HEK293 (cell line): ENCODE measurements around the gene MARK2.
A peak's percentile ranks its signal among the peaks of the same experiment; 100 is the strongest.

ENCODE experiments used
- CTCF ChIA-PET: fragments of 350-600 bp; formaldehyde crosslinking; extraction: SDS; loops from one replicate; lab custom pipeline; 2021; ENCODE audit warnings: antibody characterized with exemption; lab: Yijun Ruan, JAX
- POLR2A ChIA-PET: fragments of 300-600 bp; formaldehyde crosslinking; extraction: SDS; loops from one replicate; lab custom pipeline; 2020; ENCODE audit warnings: antibody characterized with exemption, inconsistent platforms; lab: Yijun Ruan, JAX
- H3K27ac ChIP-seq: fragments of 200-500 bp; sonication (Bioruptor generic); 2 replicates; pipeline ENCODE4 v1.5.1; 2014; ENCODE audit warnings: low read depth, low read length, control low read depth, inconsistent platforms; ENCODE audit errors: extremely low read depth
- H3K36me3 ChIP-seq, 2 experiments: fragments of 200-500 bp in 1 of 2; sonication (Bioruptor generic) in 1 of 2; 1 replicate in 1 of 2; 2 replicates in 1 of 2; pipeline ENCODE4 v1.5.1; 2014 to 2017; ENCODE audit warnings: inconsistent platforms in 2 of 2, low read length in 2 of 2; ENCODE audit not compliant: control insufficient read depth in 2 of 2, insufficient read depth in 1 of 2
- H3K4me1 ChIP-seq: fragments of 200-500 bp; sonication (Bioruptor generic); 2 replicates; pipeline ENCODE4 v1.5.1; 2014; ENCODE audit warnings: mild to moderate bottlenecking, low read length, inconsistent platforms; ENCODE audit not compliant: control insufficient read depth, insufficient read depth
- H3K4me3 ChIP-seq: 2 replicates; pipeline ENCODE4 v1.5.1; 2011; ENCODE audit warnings: low read depth, mild to moderate bottlenecking, control low read depth, low read length, moderate library complexity
- H3K9me3 ChIP-seq: fragments of 200-500 bp; sonication (Bioruptor generic); 2 replicates; pipeline ENCODE4 v1.5.1; 2014; ENCODE audit warnings: low read depth, low read length, inconsistent platforms; ENCODE audit not compliant: control insufficient read depth, insufficient read depth
- CTCF ChIP-seq: fragments of 450-650 bp; formaldehyde crosslinking; IDR thresholded peaks from 2 replicates; pipeline ENCODE4 v1.5.1; 2016; ENCODE audit warnings: missing biosample characterization, missing genetic modification characterization
- GLIS1 ChIP-seq: fragments of 450-650 bp; formaldehyde crosslinking; IDR thresholded peaks from 2 replicates; pipeline ENCODE4 v1.5.1; 2016; ENCODE audit warnings: missing biosample characterization, missing genetic modification characterization
- GLIS2 ChIP-seq: fragments of 450-650 bp; formaldehyde crosslinking; IDR thresholded peaks from 2 replicates; pipeline ENCODE4 v1.5.1; 2016; ENCODE audit warnings: missing biosample characterization, missing genetic modification characterization
- MYNN ChIP-seq: fragments of 450-650 bp; formaldehyde crosslinking; IDR thresholded peaks from 2 replicates; pipeline ENCODE4 v1.5.1; 2016; ENCODE audit warnings: missing biosample characterization, missing genetic modification characterization, borderline replicate concordance
- REPIN1 ChIP-seq: fragments of 450-650 bp; formaldehyde crosslinking; IDR thresholded peaks from 2 replicates; pipeline ENCODE4 v1.5.1; 2017; ENCODE audit warnings: missing biosample characterization, missing genetic modification characterization, low read depth
- ZIC2 ChIP-seq: fragments of 450-650 bp; formaldehyde crosslinking; IDR thresholded peaks from 2 replicates; pipeline ENCODE4 v1.5.1; 2016; ENCODE audit warnings: missing biosample characterization, missing genetic modification characterization
- ZNF292 ChIP-seq: fragments of 450-650 bp; formaldehyde crosslinking; IDR thresholded peaks from 2 replicates; pipeline ENCODE4 v1.5.1; 2016; ENCODE audit warnings: low read depth, missing biosample characterization, missing genetic modification characterization, borderline replicate concordance
- ZNF324 ChIP-seq: fragments of 450-650 bp; formaldehyde crosslinking; IDR thresholded peaks from 2 replicates; pipeline ENCODE4 v1.5.1; 2016; ENCODE audit warnings: missing biosample characterization, missing genetic modification characterization
- ZNF335 ChIP-seq: fragments of 450-650 bp; formaldehyde crosslinking; conservative IDR thresholded peaks from 2 replicates; pipeline ENCODE4 v1.5.1; 2016; ENCODE audit warnings: missing biosample characterization, missing genetic modification characterization
- ZNF394 ChIP-seq: fragments of 450-650 bp; formaldehyde crosslinking; IDR thresholded peaks from 2 replicates; pipeline ENCODE4 v1.5.1; 2016; ENCODE audit warnings: missing biosample characterization, missing genetic modification characterization, mild to moderate bottlenecking, moderate library complexity, borderline replicate concordance
- ZNF404 ChIP-seq: fragments of 450-650 bp; formaldehyde crosslinking; IDR thresholded peaks from 2 replicates; pipeline ENCODE4 v1.5.1; 2017; ENCODE audit warnings: missing biosample characterization, missing genetic modification characterization
- ZNF416 ChIP-seq: fragments of 450-650 bp; formaldehyde crosslinking; IDR thresholded peaks from 2 replicates; pipeline ENCODE4 v1.5.1; 2016; ENCODE audit warnings: missing biosample characterization, missing genetic modification characterization
- ZNF777 ChIP-seq: fragments of 450-650 bp; formaldehyde crosslinking; IDR thresholded peaks from 2 replicates; pipeline ENCODE4 v1.5.1; 2017; ENCODE audit warnings: missing biosample characterization, missing genetic modification characterization, borderline replicate concordance
- ZNF830 ChIP-seq: fragments of 450-650 bp; IDR thresholded peaks from 2 replicates; pipeline ENCODE4 v1.5.0; 2018; ENCODE audit warnings: missing biosample characterization, missing genetic modification characterization, low read depth, mild to moderate bottlenecking, moderate library complexity
- ZSCAN16 ChIP-seq: fragments of 450-650 bp; formaldehyde crosslinking; IDR thresholded peaks from 2 replicates; pipeline ENCODE4 v1.5.1; 2016; ENCODE audit warnings: missing biosample characterization, missing genetic modification characterization
- TF ChIP-seq, protein P1 (sequence below): fragments of 450-650 bp; formaldehyde crosslinking; IDR thresholded peaks from 2 replicates; pipeline ENCODE4 v1.5.1; 2016; ENCODE audit warnings: missing biosample characterization, missing genetic modification characterization
- TF ChIP-seq, protein P2 (sequence below): fragments of 450-650 bp; formaldehyde crosslinking; IDR thresholded peaks from 2 replicates; pipeline ENCODE4 v1.5.1; 2017; ENCODE audit warnings: missing biosample characterization, missing genetic modification characterization

The MARK2 gene

GRCh38 chr11:63913866-63914830, 75.2 kb downstream of the MARK2 start (continued):
- TF ChIP-seq MYNN (no peak), ZNF394 (tag by site-specific recombination) (no peak), ZNF324 (no peak), ZNF404 (tag by site-specific recombination) (no peak), ZNF335 (tag by site-specific recombination) (no peak)
- TF ChIP-seq, protein P1, sequence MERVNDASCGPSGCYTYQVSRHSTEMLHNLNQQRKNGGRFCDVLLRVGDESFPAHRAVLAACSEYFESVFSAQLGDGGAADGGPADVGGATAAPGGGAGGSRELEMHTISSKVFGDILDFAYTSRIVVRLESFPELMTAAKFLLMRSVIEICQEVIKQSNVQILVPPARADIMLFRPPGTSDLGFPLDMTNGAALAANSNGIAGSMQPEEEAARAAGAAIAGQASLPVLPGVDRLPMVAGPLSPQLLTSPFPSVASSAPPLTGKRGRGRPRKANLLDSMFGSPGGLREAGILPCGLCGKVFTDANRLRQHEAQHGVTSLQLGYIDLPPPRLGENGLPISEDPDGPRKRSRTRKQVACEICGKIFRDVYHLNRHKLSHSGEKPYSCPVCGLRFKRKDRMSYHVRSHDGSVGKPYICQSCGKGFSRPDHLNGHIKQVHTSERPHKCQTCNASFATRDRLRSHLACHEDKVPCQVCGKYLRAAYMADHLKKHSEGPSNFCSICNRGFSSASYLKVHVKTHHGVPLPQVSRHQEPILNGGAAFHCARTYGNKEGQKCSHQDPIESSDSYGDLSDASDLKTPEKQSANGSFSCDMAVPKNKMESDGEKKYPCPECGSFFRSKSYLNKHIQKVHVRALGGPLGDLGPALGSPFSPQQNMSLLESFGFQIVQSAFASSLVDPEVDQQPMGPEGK (tag by site-specific recombination) = no peak

DNA sequence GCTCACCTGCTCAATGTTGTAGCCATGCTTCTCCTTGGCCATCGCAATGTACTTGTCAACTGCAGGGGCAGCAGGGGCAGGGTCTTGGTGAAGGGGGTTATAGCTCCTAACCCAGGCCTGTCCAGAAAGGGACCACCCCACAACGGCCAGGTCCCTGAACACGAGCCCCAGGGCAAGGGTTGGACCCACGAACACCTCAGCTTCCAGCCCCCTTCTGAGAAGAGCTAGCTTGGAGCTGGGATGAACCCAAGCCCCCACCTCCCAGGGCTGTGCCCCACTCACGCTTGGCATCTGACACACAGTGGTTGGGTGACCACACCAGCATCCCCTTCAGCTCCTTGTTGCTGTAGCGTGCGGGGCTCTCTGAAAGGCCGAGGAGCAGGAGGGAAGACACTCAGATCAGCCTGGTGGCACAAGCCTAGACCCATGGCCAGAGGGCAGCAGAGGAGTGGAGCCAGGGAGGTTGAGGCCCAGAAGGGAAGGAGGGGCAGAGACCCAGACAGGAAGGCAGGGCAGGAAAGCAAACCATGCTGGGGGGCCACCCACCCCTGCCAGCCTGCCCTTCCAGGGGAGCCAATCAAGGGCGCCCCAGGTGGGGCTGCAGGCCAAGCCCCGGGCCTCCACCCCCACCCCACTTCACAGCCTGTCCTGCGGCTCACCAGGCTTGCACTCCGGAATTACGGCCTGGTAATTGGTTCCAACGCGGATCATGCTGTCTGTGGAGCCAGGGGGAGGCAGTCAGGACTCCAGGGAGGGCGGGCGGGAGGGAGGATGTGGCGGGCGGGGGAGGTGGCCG, 76.2 kb downstream of the MARK2 start:
- POLR2A ChIA-PET = interaction anchor here (0.7 to 1.4 kb wide), 2 partner anchors 15 to 19 kb away, joined by 3 read pairs; no protein-coding TSS in a partner anchor
- no peak for TF ChIP-seq ZNF777 (tag by site-specific recombination)
- no peak for TF ChIP-seq ZSCAN16
- peak; percentile 88 for TF ChIP-seq GLIS1 (tag by site-specific recombination)
- TF ChIP-seq REPIN1 (tag by site-specific recombination) = no peak
- TF ChIP-seq GLIS2 (tag by site-specific recombination) = peak; percentile 29; the same call in 1 of the 2 replicates
- no peak for TF ChIP-seq ZNF830 (tag by site-specific recombination)
- no peak; the same call in 1 of the 2 replicates for TF ChIP-seq CTCF
- peak; percentile 89 for TF ChIP-seq ZIC2 (tag by site-specific recombination)
- TF ChIP-seq ZNF416 (tag by site-specific recombination) = no peak
- TF ChIP-seq, protein P2, sequence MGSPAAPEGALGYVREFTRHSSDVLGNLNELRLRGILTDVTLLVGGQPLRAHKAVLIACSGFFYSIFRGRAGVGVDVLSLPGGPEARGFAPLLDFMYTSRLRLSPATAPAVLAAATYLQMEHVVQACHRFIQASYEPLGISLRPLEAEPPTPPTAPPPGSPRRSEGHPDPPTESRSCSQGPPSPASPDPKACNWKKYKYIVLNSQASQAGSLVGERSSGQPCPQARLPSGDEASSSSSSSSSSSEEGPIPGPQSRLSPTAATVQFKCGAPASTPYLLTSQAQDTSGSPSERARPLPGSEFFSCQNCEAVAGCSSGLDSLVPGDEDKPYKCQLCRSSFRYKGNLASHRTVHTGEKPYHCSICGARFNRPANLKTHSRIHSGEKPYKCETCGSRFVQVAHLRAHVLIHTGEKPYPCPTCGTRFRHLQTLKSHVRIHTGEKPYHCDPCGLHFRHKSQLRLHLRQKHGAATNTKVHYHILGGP (tag by site-specific recombination) = no peak
- TF ChIP-seq ZNF292 (tag by site-specific recombination) = no peak
- no peak overlapping the region for H3K4me3 ChIP-seq
- H3K9me3 ChIP-seq = no peaks in the 10 kb centered on the region
- CTCF ChIA-PET = interaction anchor here (1.1 to 4.2 kb wide), 4 partner anchors 20 to 77 kb away, joined by 3 to 17 read pairs (median 9); no protein-coding TSS in a partner anchor
- peaks cover 4% of the 10 kb centered on the region for H3K4me1 ChIP-seq
- no peak overlapping the region for H3K27ac ChIP-seq
- H3K36me3 ChIP-seq = peaks cover 0 to 15% of the 10 kb centered on the region in 2 experiments; a peak in 1 of 3 replicates
